SIG-M5 treated with dmso at 0.1 percent for 504 hours (cell line): ENCODE data around the gene NPTXR.

ENCODE experiments used
- DNase-seq: peaks from one replicate; lab custom pipeline; 2025; ENCODE audit not compliant: unreplicated experiment; lab: John Stamatoyannopoulos, UW

Gene NPTXR

GRCh38 chr22:38774496-38775166, 69.2 kb downstream of the NPTXR start:
- DNase-seq, result no peak

- no peak for DNase-seq
Observed at GRCh38 chr22:38773363-38773946, 70.4 kb downstream of the NPTXR start.

- DNase-seq, result no peak
Observed at GRCh38 chr22:38772623-38772873, 71.3 kb downstream of the NPTXR start.

GRCh38 chr22:38770257-38770949, 73.4 kb downstream of the NPTXR start:
- DNase-seq, result no peak
